Thoracic aorta (tissue), 2 donors: ENCODE results near the gene SMIM41. TPM values are rescaled to one million over a fixed set of nuclear protein-coding genes. Genes with fewer than 3 reads are reported as not detected.

Experiments
- ATAC-seq: fragments of 150-250 bp; one replicate; pipeline ENCODE4 v1.8.0; 2017; ENCODE audit warnings: low read depth; ENCODE audit not compliant: insufficient number of reproducible peaks, low FRiP score
- DNase-seq: peaks from one replicate; pipeline ENCODE4 v3.0.0-alpha.2; 2020; ENCODE audit warnings: low spot score
- H3K27ac ChIP-seq, 2 donors: fragments of 200-600 bp; sonication (generic); 1 replicate in 1 of 2; 2 replicates in 1 of 2; pipeline ENCODE4 v1.5.1; 2016; ENCODE audit warnings: mild to moderate bottlenecking in 2 of 2, moderate library complexity in 2 of 2
- H3K27me3 ChIP-seq: fragments of 200-600 bp; sonication (generic); replicated peaks from 2 replicates; pipeline ENCODE4 v1.6.0; 2016; ENCODE audit warnings: mild to moderate bottlenecking; ENCODE audit not compliant: insufficient read depth
- H3K36me3 ChIP-seq: fragments of 200-600 bp; sonication (generic); one replicate; pipeline ENCODE4 v1.5.1; 2016
- H3K4me1 ChIP-seq, 2 donors: fragments of 200-600 bp; sonication (generic); 1 replicate in 1 of 2; 2 replicates in 1 of 2; pipeline versions ENCODE4 v1.5.1 to v1.6.0; 2016; ENCODE audit warnings: low read depth in 2 of 2, mild to moderate bottlenecking in 1 of 2; ENCODE audit not compliant: control insufficient read depth in 1 of 2
- H3K4me3 ChIP-seq: fragments of 200-600 bp; sonication (generic); 2 replicates; pipeline ENCODE4 v1.5.1; 2016; ENCODE audit warnings: mild to moderate bottlenecking
- H3K9me3 ChIP-seq: fragments of 200-600 bp; sonication (generic); 2 replicates; pipeline ENCODE4 v1.5.1; 2016
- CTCF ChIP-seq: fragments of 200-600 bp; sonication (generic); IDR thresholded peaks from one replicate; pipeline ENCODE4 v1.5.1; 2019; ENCODE audit warnings: antibody characterized with exemption
- total RNA-seq, 2 donors: library from RNA; depleted of rRNA; stranded (reverse); fragments of >200 nt; gene quantifications; one replicate each; pipeline versions ENCODE4 v1.1.0 to v1.2.3, GENCODE V29; 2016

SMIM41 gene
- total RNA-seq, 2 donors from 2014 or later, result 1.8 TPM; not detected in 1

GRCh38 chr12:52082669-52082987, 3.1 kb downstream of the SMIM41 start:
- H3K27ac ChIP-seq, result peak overlapping the region in 1 of 2 donors; percentile 28
- H3K4me3 ChIP-seq, result no peak overlapping the region
- TF ChIP-seq CTCF, result no peak
- peaks cover 7 to 15% of the 10 kb centered on the region in 2 donors for H3K4me1 ChIP-seq
- no peaks in the 10 kb centered on the region for H3K9me3 ChIP-seq
- ATAC-seq, result no peak
- H3K36me3 ChIP-seq, result peaks cover 11% of the 10 kb centered on the region
- no peaks in the 10 kb centered on the region for H3K27me3 ChIP-seq
- no peak for DNase-seq

- Histone ChIP-seq H3K36me3 (peaks cover 8% of the 10 kb centered on the region), H3K4me3 (no peak overlapping the region), H3K9me3 (no peaks in the 10 kb centered on the region), H3K27me3 (no peaks in the 10 kb centered on the region), H3K4me1 (peaks cover 7 to 15% of the 10 kb centered on the region in 2 donors), H3K27ac (no peak overlapping the region)
- DNase-seq (no peak), ATAC-seq (no peak)
- peak; percentile 96 for TF ChIP-seq CTCF
These were observed 3.6 kb downstream of the SMIM41 start for GRCh38 chr12:52082988-52083637.

- ATAC-seq (no peak), DNase-seq (no peak)
- Histone ChIP-seq H3K27ac (no peak overlapping the region), H3K4me1 (peaks cover 7 to 15% of the 10 kb centered on the region in 2 donors), H3K9me3 (no peaks in the 10 kb centered on the region), H3K4me3 (no peak overlapping the region), H3K36me3 (peaks cover 3% of the 10 kb centered on the region), H3K27me3 (no peaks in the 10 kb centered on the region)
- TF ChIP-seq CTCF, result no peak
These were observed 4.1 kb downstream of the SMIM41 start for GRCh38 chr12:52083638-52083996.

GRCh38 chr12:52084491-52085231, 5.2 kb downstream of the SMIM41 start:
- Histone ChIP-seq H3K9me3 (no peaks in the 10 kb centered on the region), H3K4me1 (peaks cover 7 to 15% of the 10 kb centered on the region in 2 donors), H3K4me3 (no peak overlapping the region), H3K36me3 (no peaks in the 10 kb centered on the region), H3K27ac (no peak overlapping the region), H3K27me3 (no peaks in the 10 kb centered on the region)
- TF ChIP-seq CTCF, result no peak
- DNase-seq (no peak), ATAC-seq (no peak)

- no peak overlapping the region for H3K4me3 ChIP-seq
- TF ChIP-seq CTCF, result no peak
- no peaks in the 10 kb centered on the region for H3K36me3 ChIP-seq
These were observed 6.2 kb downstream of the SMIM41 start for GRCh38 chr12:52085682-52086180.

More at GRCh38 chr12:52085682-52086180, 6.2 kb downstream of the SMIM41 start:
- Histone ChIP-seq H3K27me3 (no peaks in the 10 kb centered on the region), H3K27ac (no peak overlapping the region), H3K9me3 (no peaks in the 10 kb centered on the region), H3K4me1 (peaks cover 7 to 15% of the 10 kb centered on the region in 2 donors)
- ATAC-seq (no peak), DNase-seq (no peak)
